Umbilical cord (tissue), 2 donors: Measurements from ENCODE around the gene JAZF1. TPM values are rescaled to one million over a fixed set of nuclear protein-coding genes. Genes with fewer than 3 reads are reported as not detected.
A peak's percentile ranks its signal among the peaks of the same experiment; 100 is the strongest.
"Not testable (repeated sequence)": the region's sequence is repeated elsewhere in the genome, so short reads cannot be mapped to it uniquely, and the experiment has no call there.

Source experiments
- DNase-seq: peaks from one replicate; pipeline ENCODE4 v3.0.0-alpha.2; 2015; ENCODE audit warnings: low spot score
- total RNA-seq: library from RNA; depleted of rRNA; stranded (reverse); fragments of >200 nt; gene quantifications from one replicate; pipeline ENCODE4 v1.2.3, GENCODE V29; 2014; ENCODE audit warnings: low replicate concordance; ENCODE audit not compliant: insufficient read depth

JAZF1 gene
- total RNA-seq, 1 donor from 2014 or later: 16.1 TPM

DNA sequence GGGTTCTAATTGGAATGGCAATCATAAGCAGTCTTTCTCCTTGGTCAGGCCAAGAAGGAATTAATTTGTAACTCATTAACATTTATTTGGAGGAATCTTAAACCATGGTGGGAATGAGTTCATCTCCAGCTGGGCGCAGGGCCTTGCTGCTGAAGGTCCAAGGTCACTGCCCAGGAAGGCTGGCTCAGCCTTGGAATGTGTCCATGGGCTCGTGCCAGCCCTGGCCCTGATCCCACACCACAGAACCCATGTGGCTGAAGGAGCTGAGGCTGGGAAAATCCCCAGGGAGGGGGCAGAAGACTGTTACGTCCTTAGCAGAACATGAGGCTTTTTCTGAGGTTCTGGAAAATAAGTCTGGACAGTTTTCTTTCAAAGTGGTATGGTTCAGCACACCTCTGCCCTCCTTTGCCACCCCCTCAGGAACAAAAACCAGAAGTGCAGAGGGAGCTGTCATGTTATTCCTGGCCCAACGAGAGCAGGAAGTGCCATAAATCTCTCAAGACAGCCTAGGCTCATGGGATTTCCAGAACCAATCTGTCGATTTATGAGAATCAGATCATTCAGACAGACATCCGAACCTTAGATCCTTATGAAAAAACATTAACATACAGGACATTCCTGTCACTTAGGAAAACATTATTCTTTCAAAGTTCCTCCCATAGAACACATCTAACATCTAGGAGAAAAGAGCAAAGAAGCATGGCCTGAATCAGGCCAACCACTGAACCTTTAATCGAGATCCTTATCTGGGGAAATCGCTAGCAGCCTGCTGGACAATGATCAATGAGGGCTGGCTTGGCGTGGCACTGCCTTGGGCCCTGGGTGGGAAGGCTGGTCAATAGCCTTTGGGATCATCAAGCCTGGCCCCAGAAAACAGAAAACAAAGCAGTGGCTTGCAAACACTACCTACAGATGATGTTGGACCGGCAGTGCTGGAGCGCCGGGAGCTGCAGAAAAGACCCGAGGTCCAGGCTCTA is 306.3 kb downstream of the JAZF1 start:
- peak; percentile 30 for DNase-seq

DNA sequence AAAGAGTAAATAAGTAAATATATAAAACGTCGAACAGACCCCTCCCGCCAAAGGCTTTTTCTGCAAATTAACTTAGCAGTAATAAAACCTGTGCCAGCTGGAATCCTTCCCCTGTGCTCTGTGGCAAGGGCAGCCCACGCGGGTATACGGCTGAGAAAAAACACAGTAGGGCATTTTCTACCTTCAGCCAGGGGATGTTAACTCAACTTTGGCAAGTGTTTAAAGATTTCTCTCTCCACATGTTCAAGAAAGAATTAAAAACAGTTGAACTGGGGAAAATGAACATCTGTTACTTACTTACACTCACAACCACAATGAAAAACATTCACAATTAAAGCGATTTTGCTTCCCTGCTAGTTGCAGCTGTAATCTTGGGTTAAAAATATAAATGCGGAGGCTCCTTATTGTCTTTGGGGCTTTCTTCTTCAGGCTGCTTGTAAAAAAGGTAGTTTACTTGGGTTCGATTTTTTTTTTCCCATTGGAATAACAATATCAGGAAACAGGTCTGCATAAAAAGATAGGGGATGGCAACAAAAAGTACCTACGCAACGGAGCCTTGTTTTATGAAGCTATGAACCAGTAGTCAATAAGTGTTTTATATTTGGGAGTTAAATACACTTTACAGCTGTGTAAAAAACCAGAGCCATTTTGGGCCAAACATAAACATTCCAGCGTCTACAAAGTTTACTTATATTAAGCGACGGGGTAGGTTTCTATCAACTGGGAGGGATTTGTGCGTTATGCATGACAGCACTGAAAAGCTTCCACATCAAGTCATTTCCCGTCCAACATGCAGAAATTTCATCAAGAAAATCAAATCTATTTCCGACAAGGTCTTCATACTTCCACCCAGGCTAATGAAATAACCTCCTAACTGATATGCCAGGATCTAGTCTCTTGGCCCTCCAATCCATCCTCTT is 308.0 kb downstream of the JAZF1 start:
- DNase-seq: no peak

- DNase-seq: no peak
Measured at GRCh38 chr7:27871866-27872265, 308.7 kb downstream of the JAZF1 start.

- no peak for DNase-seq
Measured at GRCh38 chr7:27871086-27871485, 309.5 kb downstream of the JAZF1 start.

DNA sequence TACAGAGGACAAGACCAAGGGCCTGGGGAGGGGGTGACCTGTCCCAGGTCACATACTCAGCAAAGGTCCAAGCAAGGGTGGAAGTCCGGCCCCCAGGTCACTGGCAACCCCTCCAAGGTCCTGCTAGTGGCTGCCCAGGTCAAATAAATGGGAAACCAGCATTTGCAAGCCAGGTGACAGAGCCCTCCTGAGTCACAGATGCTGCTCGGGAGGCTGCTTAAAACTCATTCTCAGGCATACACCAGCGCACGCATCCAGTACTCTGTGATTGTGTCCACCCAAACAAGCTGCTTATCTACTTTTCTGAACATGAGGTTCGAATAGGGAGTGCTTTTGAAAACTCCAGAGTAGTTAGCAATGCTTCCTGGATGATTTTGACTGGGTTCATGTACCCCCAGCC is 310.0 kb downstream of the JAZF1 start:
- DNase-seq: no peak

- DNase-seq: no peak
Measured at GRCh38 chr7:27869056-27869455, 311.5 kb downstream of the JAZF1 start.

- DNase-seq: no peak
Measured at GRCh38 chr7:27868131-27868550, 312.5 kb downstream of the JAZF1 start.

DNA sequence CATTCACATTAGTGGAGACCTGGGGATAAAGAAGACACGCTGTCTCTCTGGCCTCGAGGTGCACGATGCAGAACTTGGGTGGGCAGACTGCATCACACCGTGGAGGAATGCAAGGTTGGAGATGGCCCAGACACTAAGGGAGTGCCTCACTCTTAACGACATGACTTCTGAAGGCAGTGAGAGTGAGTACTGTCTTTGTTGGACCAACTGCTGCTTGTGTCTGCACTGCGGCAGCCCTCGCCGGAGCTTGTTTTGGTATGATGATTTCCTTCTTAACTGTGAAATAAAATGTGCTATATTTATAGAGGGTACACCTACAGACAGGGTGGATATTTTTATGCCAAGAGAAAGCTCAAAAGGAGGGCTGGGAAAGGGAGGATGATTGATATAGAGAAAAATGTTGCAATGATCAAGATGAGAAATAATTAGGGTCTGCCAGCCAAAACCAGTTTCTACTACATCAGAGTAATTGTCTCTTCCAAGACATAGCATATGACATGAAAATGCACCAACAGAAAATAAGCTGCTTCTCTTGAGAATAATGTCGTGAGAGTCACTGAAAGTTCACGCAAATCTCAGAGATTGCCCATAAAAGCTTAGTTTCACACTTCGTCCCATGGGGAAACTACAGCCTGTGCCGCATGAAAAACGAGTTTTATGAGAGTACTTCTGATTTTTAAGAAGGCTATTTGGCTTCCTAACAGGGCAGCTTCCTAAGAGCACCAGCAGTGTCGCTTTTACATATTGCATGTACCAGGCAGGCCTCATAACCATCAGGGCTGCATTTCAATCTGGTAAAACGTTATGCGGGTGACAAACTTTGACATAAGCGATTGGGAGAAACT is 313.5 kb downstream of the JAZF1 start:
- no peak for DNase-seq

DNA sequence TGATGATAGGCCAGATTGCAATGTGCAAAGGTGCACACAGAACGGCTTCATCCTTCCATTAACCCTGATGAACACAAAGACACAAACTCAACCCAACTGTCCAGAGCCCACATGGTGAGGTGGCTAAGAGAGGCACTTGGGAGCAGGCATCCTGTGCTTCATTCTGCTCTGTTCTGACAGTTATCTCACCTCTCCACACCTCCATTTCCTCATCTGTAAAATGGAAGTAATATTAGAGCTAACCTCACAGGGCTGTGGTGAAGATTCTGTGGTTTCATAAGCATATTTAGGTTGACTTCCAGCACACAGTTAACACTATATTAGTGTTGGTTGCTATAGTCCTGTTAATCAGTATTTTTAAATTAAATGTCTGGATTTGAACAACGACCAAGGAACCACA is 314.3 kb downstream of the JAZF1 start:
- DNase-seq: no peak

- DNase-seq: no peak
Measured at GRCh38 chr7:27863880-27864279, 316.7 kb downstream of the JAZF1 start.

- no peak for DNase-seq
Measured at GRCh38 chr7:27861747-27862146, 318.8 kb downstream of the JAZF1 start.

DNA sequence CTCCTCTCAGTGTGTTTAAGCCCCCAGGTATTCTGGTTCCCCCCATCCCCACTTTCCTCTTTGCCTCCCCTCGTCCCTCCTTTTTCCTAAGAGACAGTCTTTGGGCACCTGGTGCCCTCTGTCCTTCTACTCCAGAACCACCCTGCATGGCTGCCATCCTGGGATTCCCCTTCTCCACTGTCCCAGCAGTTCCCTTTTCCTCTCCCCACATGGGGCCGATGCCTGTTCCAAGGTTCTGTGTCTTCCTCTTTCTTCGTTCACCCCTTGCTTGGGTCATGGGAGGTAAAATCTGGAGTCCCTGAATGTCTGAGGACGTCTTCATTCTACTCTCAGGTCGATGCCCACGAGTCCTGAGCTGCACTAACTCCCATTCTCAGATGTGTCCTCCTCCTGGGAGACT is 319.8 kb downstream of the JAZF1 start:
- no peak for DNase-seq

GRCh38 chr7:27856703-27857485 is 323.7 kb downstream of the JAZF1 start:
- not testable (repeated sequence) for DNase-seq

DNA sequence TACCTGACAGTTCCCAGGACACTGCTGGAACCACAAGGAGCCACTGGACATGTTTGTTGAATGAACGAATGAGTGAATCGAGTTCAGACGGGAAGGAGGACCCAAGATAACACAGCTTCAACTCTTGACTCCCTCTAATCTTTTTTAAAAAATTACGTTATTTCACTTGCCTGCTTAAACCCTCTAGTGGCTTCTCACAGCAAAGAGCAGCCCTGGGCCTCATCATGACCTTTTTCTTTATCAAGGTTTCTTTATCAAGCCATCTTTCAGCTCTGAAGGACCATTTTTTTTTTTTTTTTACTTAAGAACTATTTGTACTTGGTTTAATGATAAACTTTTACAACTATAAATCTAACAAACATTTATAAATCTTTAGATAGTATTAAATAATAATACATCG is 330.1 kb downstream of the JAZF1 start:
- no peak for DNase-seq

GRCh38 chr7:27846388-27846787 is 334.2 kb downstream of the JAZF1 start:
- no peak for DNase-seq

DNA sequence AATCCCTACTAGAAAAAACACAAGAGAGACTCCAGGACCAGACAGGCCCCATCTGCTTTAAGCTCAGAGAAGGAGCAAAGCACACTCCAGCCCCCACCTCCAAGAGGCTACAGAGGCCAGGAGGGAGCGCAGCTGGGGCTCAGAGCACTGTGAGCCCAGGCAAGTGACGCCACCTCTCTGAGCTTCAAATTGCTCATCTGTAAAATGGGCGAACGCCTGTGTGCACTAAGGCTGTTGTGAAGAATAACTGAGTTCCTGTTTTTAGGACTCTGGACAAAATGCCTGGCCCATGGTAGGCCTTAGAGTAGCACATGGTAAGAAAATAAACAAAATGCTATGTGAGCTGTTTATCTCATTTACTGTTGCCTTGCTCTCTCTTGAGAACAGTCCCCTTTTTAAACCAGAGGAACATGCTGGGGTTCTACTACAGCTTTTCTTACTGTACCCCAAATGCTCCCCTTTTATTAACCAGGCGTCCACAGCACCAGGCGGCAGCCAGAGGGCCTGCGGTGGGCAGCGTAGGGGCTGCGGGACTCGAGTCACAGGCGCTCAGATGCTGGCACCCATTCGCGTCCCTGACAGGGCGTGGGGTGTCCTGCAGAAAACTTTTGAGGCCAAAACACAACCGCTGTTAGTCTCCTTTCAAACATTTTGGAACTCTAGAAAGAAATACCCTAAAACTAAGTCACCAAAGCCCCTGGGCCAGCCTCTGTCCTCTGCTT is 336.9 kb downstream of the JAZF1 start:
- no peak for DNase-seq

DNA sequence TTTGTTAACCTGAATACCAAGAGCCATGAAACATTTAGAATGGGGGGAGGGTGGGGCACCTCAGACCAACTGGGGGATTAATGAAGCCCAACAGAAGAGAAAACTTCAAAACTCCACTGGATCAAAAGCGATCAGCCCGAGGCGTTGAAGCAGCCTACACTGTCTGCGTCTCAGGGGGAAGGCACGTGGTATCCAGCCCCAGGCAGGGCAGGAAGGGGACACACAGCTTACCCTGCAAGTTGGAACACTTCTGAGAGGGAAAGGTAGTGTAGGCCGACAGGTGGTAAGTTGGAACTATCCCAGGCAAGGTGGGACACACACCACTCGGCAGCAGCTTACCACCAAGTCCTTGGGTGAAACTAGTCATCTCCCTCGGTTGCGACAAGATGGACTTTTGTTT is 337.7 kb downstream of the JAZF1 start:
- DNase-seq: peak; percentile 56

DNA sequence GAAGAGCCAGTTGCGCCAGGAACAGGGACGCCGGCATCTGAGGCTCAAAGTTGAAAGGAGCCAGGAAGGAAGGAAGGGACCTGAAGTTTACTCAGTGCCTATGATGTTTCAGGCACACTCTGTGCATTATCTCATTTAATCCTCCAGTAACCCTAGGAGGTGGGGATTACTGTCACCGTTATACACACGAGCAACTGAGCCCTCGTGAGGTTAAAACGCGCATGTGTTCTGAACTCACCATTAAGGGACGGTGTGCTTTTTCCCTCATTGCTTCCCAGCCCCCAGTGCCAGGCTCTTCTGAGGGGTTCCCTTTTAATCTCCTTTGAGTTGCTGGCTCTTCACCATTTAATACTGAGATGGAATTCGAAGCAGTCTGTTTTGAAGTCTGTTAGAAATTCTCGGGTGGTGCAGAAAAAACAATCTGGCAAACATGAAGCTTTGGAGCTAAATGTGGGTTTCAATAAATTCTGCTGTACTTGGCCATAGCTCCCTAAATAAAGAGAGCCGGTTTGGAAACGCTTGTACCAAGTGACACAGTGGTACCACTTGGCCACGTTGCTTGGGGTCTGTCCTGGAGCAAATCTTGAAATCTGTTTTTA is 338.4 kb downstream of the JAZF1 start:
- peak; percentile 34 for DNase-seq

GRCh38 chr7:27840760-27841364 is 339.7 kb downstream of the JAZF1 start:
- no peak for DNase-seq
